Measurements from ENCODE around the gene TRIOBP.
A peak's percentile ranks its signal among the peaks of the same experiment; 100 is the strongest.

The TRIOBP gene

DNA sequence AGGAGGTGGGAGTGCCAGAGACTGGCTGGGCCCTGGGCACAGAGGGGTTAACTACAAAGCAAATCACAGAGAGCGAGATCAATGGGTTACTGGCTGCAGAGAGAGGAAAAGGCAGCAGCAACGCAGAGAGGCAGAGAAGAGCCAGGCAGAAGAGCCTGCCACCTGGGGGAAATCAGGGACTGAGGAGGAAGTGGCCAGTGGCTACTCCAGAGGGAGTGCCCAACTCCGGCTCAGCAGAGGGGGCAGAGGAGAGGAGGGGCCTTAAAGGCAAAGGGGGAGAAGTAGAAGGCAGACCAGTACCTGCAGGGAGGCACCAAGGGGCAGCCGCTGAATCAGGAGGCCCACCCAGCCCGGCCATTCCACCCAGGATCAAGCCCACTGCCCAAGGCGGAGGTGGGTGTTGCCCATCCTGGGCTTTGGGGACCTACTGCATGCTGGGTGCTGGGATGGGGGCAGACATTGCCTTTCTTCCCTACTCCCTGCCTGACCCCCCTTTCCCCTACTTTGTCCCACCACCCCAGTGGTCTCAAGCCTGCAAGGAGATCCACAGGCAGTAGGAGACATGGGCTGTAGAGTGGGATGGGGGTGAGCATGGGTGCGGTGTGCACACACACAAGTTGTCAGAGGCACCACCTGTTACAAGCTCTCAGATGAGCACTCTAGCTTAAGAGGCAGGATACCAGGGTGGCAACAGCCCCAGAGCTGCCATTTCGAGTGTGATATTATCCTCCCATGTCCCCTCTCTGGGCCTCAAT, 125.4 kb downstream of the TRIOBP start:
- Mint-ChIP-seq H3K4me3 (no peak overlapping the region), H3K27ac (ENCODE audit: low read depth) (no peak overlapping the region), H3K27me3 (peaks cover 9% of the 10 kb centered on the region)

DNA sequence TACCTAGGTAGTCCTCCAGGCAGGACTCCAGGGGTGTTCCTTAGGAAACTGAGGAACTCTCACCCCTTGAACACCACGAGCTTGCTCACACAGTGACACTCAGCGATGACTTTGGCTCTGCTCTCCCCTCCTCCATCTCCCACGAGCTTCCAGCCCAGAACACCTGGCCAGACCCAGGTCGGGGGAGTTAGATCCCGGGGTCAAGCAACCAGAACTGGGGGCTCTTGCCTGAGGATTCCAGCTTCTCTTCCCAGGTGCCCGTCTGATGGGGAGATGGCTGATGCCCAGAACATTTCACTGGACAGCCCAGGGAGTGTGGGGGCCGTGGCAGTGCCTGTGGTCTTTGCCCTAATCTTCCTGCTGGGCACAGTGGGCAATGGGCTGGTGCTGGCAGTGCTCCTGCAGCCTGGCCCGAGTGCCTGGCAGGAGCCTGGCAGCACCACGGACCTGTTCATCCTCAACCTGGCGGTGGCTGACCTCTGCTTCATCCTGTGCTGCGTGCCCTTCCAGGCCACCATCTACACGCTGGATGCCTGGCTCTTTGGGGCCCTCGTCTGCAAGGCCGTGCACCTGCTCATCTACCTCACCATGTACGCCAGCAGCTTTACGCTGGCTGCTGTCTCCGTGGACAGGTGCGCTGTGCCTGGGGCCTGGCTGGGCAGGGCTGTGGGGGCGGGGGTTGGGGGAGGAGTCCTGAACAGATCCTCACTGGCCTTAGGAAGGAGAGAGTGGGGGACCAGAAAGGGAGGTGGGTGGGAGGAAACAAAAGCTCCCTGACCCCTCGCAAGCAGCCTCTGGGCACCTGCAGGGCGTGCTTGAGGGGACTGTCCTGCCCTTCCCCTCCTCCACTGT, 126.5 kb downstream of the TRIOBP start, which contains the start of gene GALR3:
Gene GALR3 (plus strand): TSS at position 249 of the 852 bp plus-strand sequence. CDS start 25 bp downstream, at position 274.
- Mint-ChIP-seq H3K9me3 (no peaks in the 10 kb centered on the region), H3K27ac (ENCODE audit: low read depth) (no peak within 1 kb of the TSS), H3K36me3 (ENCODE audit: insufficient read depth) (no peaks in the 10 kb centered on the region), H3K27me3 (peaks cover 9% of the 10 kb centered on the region), H3K4me3 (peak within 1 kb of the TSS; percentile 27), H3K4me1 (no peaks in the 10 kb centered on the region)
- no peak for ATAC-seq (replicated peaks; ENCODE audit: extremely low read depth, poor library complexity, severe bottlenecking)
- DNase-seq (ENCODE audit: low spot score in 2 of 2): no peak

More for the DNA sequence above, 125.4 kb downstream of the TRIOBP start:
- H3K4me1 Mint-ChIP-seq: no peaks in the 10 kb centered on the region
- H3K9me3 Mint-ChIP-seq: no peaks in the 10 kb centered on the region
- DNase-seq (ENCODE audit: low spot score in 2 of 2) (no peak), ATAC-seq (replicated peaks; ENCODE audit: extremely low read depth, poor library complexity, severe bottlenecking) (no peak)
- H3K36me3 Mint-ChIP-seq (ENCODE audit: insufficient read depth): no peaks in the 10 kb centered on the region

DNA sequence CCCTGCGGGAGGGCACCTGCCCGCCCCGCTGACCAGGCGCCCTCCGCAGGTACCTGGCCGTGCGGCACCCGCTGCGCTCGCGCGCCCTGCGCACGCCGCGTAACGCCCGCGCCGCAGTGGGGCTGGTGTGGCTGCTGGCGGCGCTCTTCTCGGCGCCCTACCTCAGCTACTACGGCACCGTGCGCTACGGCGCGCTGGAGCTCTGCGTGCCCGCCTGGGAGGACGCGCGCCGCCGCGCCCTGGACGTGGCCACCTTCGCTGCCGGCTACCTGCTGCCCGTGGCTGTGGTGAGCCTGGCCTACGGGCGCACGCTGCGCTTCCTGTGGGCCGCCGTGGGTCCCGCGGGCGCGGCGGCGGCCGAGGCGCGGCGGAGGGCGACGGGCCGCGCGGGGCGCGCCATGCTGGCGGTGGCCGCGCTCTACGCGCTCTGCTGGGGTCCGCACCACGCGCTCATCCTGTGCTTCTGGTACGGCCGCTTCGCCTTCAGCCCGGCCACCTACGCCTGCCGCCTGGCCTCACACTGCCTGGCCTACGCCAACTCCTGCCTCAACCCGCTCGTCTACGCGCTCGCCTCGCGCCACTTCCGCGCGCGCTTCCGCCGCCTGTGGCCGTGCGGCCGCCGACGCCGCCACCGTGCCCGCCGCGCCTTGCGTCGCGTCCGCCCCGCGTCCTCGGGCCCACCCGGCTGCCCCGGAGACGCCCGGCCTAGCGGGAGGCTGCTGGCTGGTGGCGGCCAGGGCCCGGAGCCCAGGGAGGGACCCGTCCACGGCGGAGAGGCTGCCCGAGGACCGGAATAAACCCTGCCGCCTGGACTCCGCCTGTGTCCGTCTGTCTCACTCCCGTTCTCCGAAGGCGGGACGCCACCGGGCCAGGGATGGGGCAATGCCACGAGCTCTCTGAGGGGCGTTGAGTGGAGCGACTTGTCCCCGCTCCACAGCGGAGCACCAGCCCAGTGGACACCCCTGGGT, 128.1 kb downstream of the TRIOBP start:
- Mint-ChIP-seq H3K9me3 (no peaks in the 10 kb centered on the region), H3K4me3 (peak overlapping the region; percentile 68), H3K36me3 (ENCODE audit: insufficient read depth) (peaks cover 5% of the 10 kb centered on the region), H3K4me1 (no peaks in the 10 kb centered on the region), H3K27ac (ENCODE audit: low read depth) (no peak overlapping the region), H3K27me3 (peaks cover 9% of the 10 kb centered on the region)
- no peak for DNase-seq (ENCODE audit: low spot score in 2 of 2)
- peak; percentile 40 for ATAC-seq (replicated peaks; ENCODE audit: extremely low read depth, poor library complexity, severe bottlenecking)

Data from central memory CD8-positive, alpha-beta T cell (primary cell).